Neuronal stem cell (in vitro differentiated cells): Measurements from ENCODE around the gene LUZP2.

Experiments
- DNase-seq: peaks from one replicate; pipeline ENCODE4 v3.0.0-alpha.2; 2013; ENCODE audit warnings: low spot score
- H2AFZ ChIP-seq: one replicate; pipeline ENCODE4 v1.6.1; 2013; ENCODE audit warnings: mild to moderate bottlenecking, low read length, inconsistent platforms
- H2AK5ac ChIP-seq: 2 replicates; pipeline ENCODE4 v1.6.1; 2013; ENCODE audit warnings: low read depth, mild to moderate bottlenecking, inconsistent platforms, low read length, moderate library complexity, mixed read lengths
- H2BK120ac ChIP-seq: 2 replicates; pipeline ENCODE4 v1.6.1; 2013; ENCODE audit warnings: low read depth, mild to moderate bottlenecking, inconsistent platforms, low read length, moderate library complexity, mixed read lengths
- H2BK12ac ChIP-seq: one replicate; pipeline ENCODE4 v1.6.1; 2013; ENCODE audit warnings: low read length, inconsistent platforms
- H2BK15ac ChIP-seq: 2 replicates; pipeline ENCODE4 v1.6.1; 2013; ENCODE audit warnings: mild to moderate bottlenecking, low read length, inconsistent platforms, mixed read lengths
- H2BK5ac ChIP-seq: one replicate; pipeline ENCODE4 v1.6.1; 2013; ENCODE audit warnings: inconsistent platforms, mild to moderate bottlenecking, low read length, moderate library complexity
- H3K14ac ChIP-seq: one replicate; pipeline ENCODE4 v1.6.1; 2013; ENCODE audit warnings: low read length, inconsistent platforms
- H3K18ac ChIP-seq: 2 replicates; pipeline ENCODE4 v1.6.1; 2013; ENCODE audit warnings: low read length, inconsistent platforms
- H3K23ac ChIP-seq: 2 replicates; pipeline ENCODE4 v1.6.1; 2013; ENCODE audit warnings: low read depth, mild to moderate bottlenecking, mixed read lengths, low read length, inconsistent platforms; ENCODE audit not compliant: poor library complexity
- H3K27ac ChIP-seq: replicated peaks from 3 replicates; pipeline ENCODE4 v1.5.1; 2013; ENCODE audit warnings: low read length, inconsistent platforms
- H3K27me3 ChIP-seq, 3 experiments: 2 replicates each; pipeline ENCODE4 v1.6.1; 2013; ENCODE audit warnings: low read length in 3 of 3, mild to moderate bottlenecking in 2 of 3, inconsistent platforms in 1 of 3, low read depth in 1 of 3, mixed read lengths in 1 of 3, moderate library complexity in 1 of 3; ENCODE audit not compliant: control insufficient read depth in 3 of 3, insufficient read depth in 3 of 3
- H3K36me3 ChIP-seq, 2 donors: replicated peaks in 1 of 2; 2 replicates each; pipeline ENCODE4 v1.6.1; 2013; ENCODE audit warnings: low read length in 2 of 2; ENCODE audit not compliant: control insufficient read depth in 2 of 2, insufficient read depth in 2 of 2
- H3K4ac ChIP-seq: 2 replicates; pipeline ENCODE4 v1.6.1; 2013; ENCODE audit warnings: inconsistent platforms, mild to moderate bottlenecking, low read length, moderate library complexity
- H3K4me1 ChIP-seq, 2 donors: 1 replicate in 1 of 2; 2 replicates in 1 of 2; pipeline ENCODE4 v1.6.1; 2013; ENCODE audit warnings: low read length in 2 of 2, low read depth in 1 of 2; ENCODE audit not compliant: control insufficient read depth in 2 of 2, insufficient read depth in 1 of 2
- H3K4me2 ChIP-seq: one replicate; pipeline ENCODE4 v1.6.1; 2013; ENCODE audit warnings: mild to moderate bottlenecking, low read length, inconsistent platforms; ENCODE audit not compliant: insufficient read depth, poor library complexity, severe bottlenecking
- H3K4me3 ChIP-seq, 2 donors: 2 replicates each; pipeline ENCODE4 v1.5.1; 2013; ENCODE audit warnings: low read length in 2 of 2, mild to moderate bottlenecking in 2 of 2, inconsistent platforms in 1 of 2, moderate library complexity in 1 of 2
- H3K79me1 ChIP-seq: one replicate; pipeline ENCODE4 v1.6.1; 2013; ENCODE audit warnings: low read depth, mild to moderate bottlenecking, inconsistent platforms, low read length, moderate library complexity
- H3K9ac ChIP-seq: one replicate; pipeline ENCODE4 v1.6.1; 2013; ENCODE audit warnings: mild to moderate bottlenecking, low read depth, low read length, inconsistent platforms; ENCODE audit not compliant: poor library complexity
- H3K9me3 ChIP-seq, 2 donors: replicated peaks in 1 of 2; 2 replicates each; pipeline versions ENCODE3 to v1.6.1; 2013; ENCODE audit warnings: low read length in 2 of 2, mild to moderate bottlenecking in 2 of 2, inconsistent platforms in 1 of 2, low read depth in 1 of 2, mixed read lengths in 1 of 2, moderate library complexity in 1 of 2; ENCODE audit not compliant: control insufficient read depth in 2 of 2, insufficient read depth in 1 of 2
- H4K8ac ChIP-seq: one replicate; pipeline ENCODE4 v1.6.1; 2013; ENCODE audit warnings: low read depth, mild to moderate bottlenecking, inconsistent platforms, low read length, moderate library complexity
- H4K91ac ChIP-seq: one replicate; pipeline ENCODE4 v1.6.1; 2013; ENCODE audit warnings: low read length, low read depth, mild to moderate bottlenecking, inconsistent platforms; ENCODE audit not compliant: poor library complexity
- WGBS, 2 donors: extraction: QIAGEN DNeasy Blood & Tissue Kit; methylation state at CpG; one replicate each; pipeline ENCODE4 v1.1.7; 2013; ENCODE audit warnings: missing lambda C conversion rate in 2 of 2, mixed read lengths in 1 of 2; ENCODE audit not compliant: insufficient read length in 2 of 2, insufficient replicate concordance in 1 of 2; ENCODE audit errors: extremely low coverage in 2 of 2; 5-methylcytosine and 5-hydroxymethylcytosine counted together

Gene LUZP2

GRCh38 chr11:24628224-24628776, 131.4 kb downstream of the LUZP2 start:
- H2AK5ac ChIP-seq, result no peak overlapping the region
- H3K36me3 ChIP-seq, result no peaks in the 10 kb centered on the region
- H3K18ac ChIP-seq, result no peak overlapping the region
- no peak overlapping the region for H3K4me2 ChIP-seq
- no CpG with 5 or more reads among the region's 5 CpGs for WGBS, 2 donors
- H4K91ac ChIP-seq, result no peak overlapping the region
- H3K79me1 ChIP-seq, result no peaks in the 10 kb centered on the region
- no peak overlapping the region for H3K9ac ChIP-seq
- no peaks in the 10 kb centered on the region for H3K4me1 ChIP-seq
- no peak overlapping the region for H2BK12ac ChIP-seq
- no peak overlapping the region for H2BK120ac ChIP-seq
- H3K14ac ChIP-seq, result no peak overlapping the region
- H3K27me3 ChIP-seq, result no peaks in the 10 kb centered on the region
- no peak overlapping the region for H4K8ac ChIP-seq
- no peak overlapping the region for H3K4ac ChIP-seq
- H3K4me3 ChIP-seq, result no peak overlapping the region
- no peak overlapping the region for H2BK15ac ChIP-seq
- H3K9me3 ChIP-seq, result no peaks in the 10 kb centered on the region
- no peak overlapping the region for H2BK5ac ChIP-seq
- H2AFZ ChIP-seq, result no peak overlapping the region
- no peak overlapping the region for H3K27ac ChIP-seq
- no peak for DNase-seq
- no peak overlapping the region for H3K23ac ChIP-seq

- no peak overlapping the region for H2AK5ac ChIP-seq
- H3K18ac ChIP-seq, result no peak overlapping the region
- WGBS, 2 donors, result no CpG with 5 or more reads among the region's 4 CpGs
- no peak overlapping the region for H2BK120ac ChIP-seq
- H2BK5ac ChIP-seq, result no peak overlapping the region
- no peak overlapping the region for H4K8ac ChIP-seq
- H3K9ac ChIP-seq, result no peak overlapping the region
- no peaks in the 10 kb centered on the region for H3K9me3 ChIP-seq
- no peak for DNase-seq
- no peak overlapping the region for H3K27ac ChIP-seq
- no peak overlapping the region for H3K4me2 ChIP-seq
- H2BK15ac ChIP-seq, result no peak overlapping the region
- H3K79me1 ChIP-seq, result no peaks in the 10 kb centered on the region
- no peaks in the 10 kb centered on the region for H3K4me1 ChIP-seq
- H3K4ac ChIP-seq, result no peak overlapping the region
- no peaks in the 10 kb centered on the region for H3K27me3 ChIP-seq
- no peak overlapping the region for H3K14ac ChIP-seq
- H2AFZ ChIP-seq, result no peak overlapping the region
- H2BK12ac ChIP-seq, result no peak overlapping the region
- no peak overlapping the region for H3K23ac ChIP-seq
- H3K36me3 ChIP-seq, result no peaks in the 10 kb centered on the region
- no peak overlapping the region for H4K91ac ChIP-seq
- H3K4me3 ChIP-seq, result no peak overlapping the region
These were observed 137.8 kb downstream of the LUZP2 start for GRCh38 chr11:24634606-24635160.

- Histone ChIP-seq H3K27me3 (no peaks in the 10 kb centered on the region), H3K9me3 (no peaks in the 10 kb centered on the region), H3K18ac (no peak overlapping the region), H4K91ac (no peak overlapping the region), H4K8ac (no peak overlapping the region), H3K4me3 (no peak overlapping the region), H3K23ac (no peak overlapping the region), H2BK120ac (no peak overlapping the region), H3K4ac (no peak overlapping the region), H2AFZ (no peak overlapping the region), H3K9ac (no peak overlapping the region), H2BK5ac (no peak overlapping the region), H3K4me2 (no peak overlapping the region), H2BK15ac (no peak overlapping the region), H3K36me3 (no peaks in the 10 kb centered on the region), H2BK12ac (no peak overlapping the region), H3K4me1 (no peaks in the 10 kb centered on the region), H3K14ac (no peak overlapping the region), H3K79me1 (no peaks in the 10 kb centered on the region), H3K27ac (no peak overlapping the region), H2AK5ac (no peak overlapping the region)
- no peak for DNase-seq
- no CpG with 5 or more reads among the region's 5 CpGs for WGBS, 2 donors
These were observed 138.9 kb downstream of the LUZP2 start for GRCh38 chr11:24635588-24636290.

- Histone ChIP-seq H2BK5ac (no peak overlapping the region), H3K9ac (no peak overlapping the region), H3K18ac (no peak overlapping the region), H2BK15ac (no peak overlapping the region), H3K9me3 (no peaks in the 10 kb centered on the region), H3K4me3 (no peak overlapping the region), H3K23ac (no peak overlapping the region), H3K27ac (no peak overlapping the region), H3K4me1 (no peaks in the 10 kb centered on the region), H3K4me2 (no peak overlapping the region), H3K79me1 (no peaks in the 10 kb centered on the region), H3K36me3 (no peaks in the 10 kb centered on the region), H2AFZ (no peak overlapping the region), H2BK120ac (no peak overlapping the region), H3K27me3 (no peaks in the 10 kb centered on the region), H2AK5ac (no peak overlapping the region), H2BK12ac (no peak overlapping the region), H3K14ac (no peak overlapping the region), H4K8ac (no peak overlapping the region), H3K4ac (no peak overlapping the region), H4K91ac (no peak overlapping the region)
- no CpG with 5 or more reads among the region's 1 CpG for WGBS, 2 donors
- DNase-seq, result no peak
These were observed 139.4 kb downstream of the LUZP2 start for GRCh38 chr11:24636291-24636629.
